A673 (cell line): ENCODE data around the gene CLDN18. TPM values are rescaled to one million over a fixed set of nuclear protein-coding genes. Genes with fewer than 3 reads are reported as not detected.

Experiments used
- BruUV-seq: library from RNA; stranded (reverse); fragments of 400-500 nt; replicated peaks from 2 replicates; lab custom pipeline; 2021; lab: Mats Ljungman, UMichigan
- CTCF ChIA-PET: fragments of 300-600 bp; sonication (Branson Sonifier 250); formaldehyde crosslinking; loops from one replicate; lab custom pipeline; 2022; ENCODE audit warnings: antibody characterized with exemption; lab: Charles Lee
- POLR2A ChIA-PET: fragments of 300-600 bp; sonication (Branson Sonifier 250); formaldehyde crosslinking; loops from one replicate; lab custom pipeline; 2022; ENCODE audit warnings: antibody characterized with exemption; ENCODE audit not compliant: low non-redundant PET; lab: Charles Lee
- DNase-seq: peaks from one replicate; pipeline ENCODE4 v3.0.0-alpha.2; 2015; ENCODE audit warnings: low spot score
- H3K27ac ChIP-seq: fragments of 200-600 bp; sonication (generic); 2 replicates; pipeline ENCODE4 v1.5.1; 2016; ENCODE audit warnings: mixed run types, low read depth, mild to moderate bottlenecking, mixed read lengths, antibody characterized with exemption, low read length; ENCODE audit not compliant: poor library complexity, severe bottlenecking
- H3K27me3 ChIP-seq: fragments of 200-600 bp; sonication (generic); replicated peaks from 2 replicates; pipeline ENCODE4 v1.6.1; 2017; ENCODE audit warnings: mixed run types, low read depth, mild to moderate bottlenecking, mixed read lengths, antibody characterized with exemption, low read length; ENCODE audit not compliant: insufficient read depth, poor library complexity
- H3K36me3 ChIP-seq: fragments of 200-600 bp; sonication (generic); 2 replicates; pipeline ENCODE4 v1.6.1; 2016; ENCODE audit warnings: mixed run types, mild to moderate bottlenecking, mixed read lengths, antibody characterized with exemption, low read length; ENCODE audit not compliant: insufficient read depth, poor library complexity, severe bottlenecking
- H3K4me1 ChIP-seq: fragments of 200-600 bp; sonication (generic); 2 replicates; pipeline ENCODE4 v1.6.1; 2017; ENCODE audit warnings: mixed run types, mild to moderate bottlenecking, mixed read lengths, antibody characterized with exemption, low read length; ENCODE audit not compliant: insufficient read depth, poor library complexity, severe bottlenecking
- H3K4me3 ChIP-seq: fragments of 200-600 bp; sonication (generic); 2 replicates; pipeline ENCODE4 v1.5.1; 2016; ENCODE audit warnings: low read depth, mixed run types, mild to moderate bottlenecking, mixed read lengths, low read length; ENCODE audit not compliant: poor library complexity, severe bottlenecking
- H3K9me3 ChIP-seq: fragments of 200-600 bp; sonication (generic); 2 replicates; pipeline ENCODE4 v1.6.1; 2016; ENCODE audit warnings: mixed run types, low read depth, mild to moderate bottlenecking, mixed read lengths, antibody characterized with exemption, low read length; ENCODE audit not compliant: poor library complexity, severe bottlenecking
- EZH2 ChIP-seq: fragments of 200-600 bp; sonication (generic); IDR thresholded peaks from 2 replicates; pipeline ENCODE4 v1.6.1; 2017; ENCODE audit warnings: borderline replicate concordance, low read depth, mild to moderate bottlenecking, mixed read lengths, antibody characterized with exemption, low read length; ENCODE audit not compliant: poor library complexity, severe bottlenecking
- intact Hi-C: fragments of 100-400 bp; cut with micrococcal nuclease; formaldehyde crosslinking; loops from one replicate; pipeline ENCODE4 v1.10.0; 2022; ENCODE audit not compliant: unreplicated experiment
- total RNA-seq: library from RNA; stranded (reverse); gene quantifications from 2 replicates; pipeline ENCODE4 v1.2.3, GENCODE V29; 2021
- TF ChIP-seq, protein P1 (sequence below): fragments of 300-800, 200-600 bp; sonication (generic); conservative IDR thresholded peaks from 2 replicates; pipeline ENCODE4 v1.5.1; 2017; ENCODE audit warnings: low read depth, mild to moderate bottlenecking, antibody characterized with exemption, low read length, moderate library complexity, mixed read lengths

Gene CLDN18
- total RNA-seq, 1 experiment from 2014 or later: not detected

DNA sequence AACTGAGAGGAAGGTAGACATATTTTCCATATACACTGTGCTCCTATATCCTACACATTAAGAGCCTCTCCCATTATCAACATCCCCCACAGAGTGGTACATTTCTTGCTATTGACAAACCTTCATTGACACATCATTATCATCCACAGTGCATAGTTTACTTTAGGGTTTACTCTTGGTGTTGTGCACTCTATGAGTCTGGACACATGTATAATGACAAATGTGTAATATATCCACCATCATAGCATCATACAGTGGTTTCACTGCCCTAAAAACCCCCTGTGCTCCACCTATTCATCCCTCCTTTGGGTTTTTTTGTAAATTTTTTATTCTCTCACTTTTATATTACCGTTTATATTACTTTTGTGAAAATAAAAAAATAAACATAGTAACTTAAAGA lies 22.2 kb upstream of the CLDN18 start:
- no peak for DNase-seq
- Histone ChIP-seq H3K4me3 (no peak overlapping the region), H3K27ac (no peak overlapping the region), H3K27me3 (no peaks in the 10 kb centered on the region), H3K36me3 (no peaks in the 10 kb centered on the region), H3K9me3 (no peaks in the 10 kb centered on the region), H3K4me1 (no peaks in the 10 kb centered on the region)
- no TSS peak for BruUV-seq
- intact Hi-C loops: no loop called here
- ChIA-PET CTCF (no interaction called here), POLR2A (no interaction called here)
- TF ChIP-seq EZH2: no peak
- TF ChIP-seq, protein P1, sequence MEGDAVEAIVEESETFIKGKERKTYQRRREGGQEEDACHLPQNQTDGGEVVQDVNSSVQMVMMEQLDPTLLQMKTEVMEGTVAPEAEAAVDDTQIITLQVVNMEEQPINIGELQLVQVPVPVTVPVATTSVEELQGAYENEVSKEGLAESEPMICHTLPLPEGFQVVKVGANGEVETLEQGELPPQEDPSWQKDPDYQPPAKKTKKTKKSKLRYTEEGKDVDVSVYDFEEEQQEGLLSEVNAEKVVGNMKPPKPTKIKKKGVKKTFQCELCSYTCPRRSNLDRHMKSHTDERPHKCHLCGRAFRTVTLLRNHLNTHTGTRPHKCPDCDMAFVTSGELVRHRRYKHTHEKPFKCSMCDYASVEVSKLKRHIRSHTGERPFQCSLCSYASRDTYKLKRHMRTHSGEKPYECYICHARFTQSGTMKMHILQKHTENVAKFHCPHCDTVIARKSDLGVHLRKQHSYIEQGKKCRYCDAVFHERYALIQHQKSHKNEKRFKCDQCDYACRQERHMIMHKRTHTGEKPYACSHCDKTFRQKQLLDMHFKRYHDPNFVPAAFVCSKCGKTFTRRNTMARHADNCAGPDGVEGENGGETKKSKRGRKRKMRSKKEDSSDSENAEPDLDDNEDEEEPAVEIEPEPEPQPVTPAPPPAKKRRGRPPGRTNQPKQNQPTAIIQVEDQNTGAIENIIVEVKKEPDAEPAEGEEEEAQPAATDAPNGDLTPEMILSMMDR: no peak

DNA sequence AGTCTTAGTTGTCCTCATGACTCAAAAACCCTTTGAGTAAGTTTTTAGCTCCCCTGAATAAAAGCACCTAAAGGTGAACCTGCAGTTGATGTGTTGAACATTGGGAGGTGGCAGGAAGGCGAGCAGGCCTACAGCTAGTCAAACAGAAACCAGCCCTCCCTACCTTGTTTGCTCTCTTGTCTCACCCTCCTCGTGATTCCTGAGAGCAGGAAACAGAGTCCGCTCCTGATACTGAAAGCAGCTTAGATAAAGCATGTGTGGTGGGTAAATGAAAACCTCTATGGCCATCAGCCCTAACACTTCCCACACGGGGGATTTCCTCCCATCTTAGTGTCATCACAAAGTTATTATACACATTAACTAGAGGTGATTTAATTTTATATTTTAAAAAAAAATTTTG lies 21.8 kb upstream of the CLDN18 start:
- POLR2A ChIA-PET: no interaction called here
- intact Hi-C loops: no loop called here

DNA sequence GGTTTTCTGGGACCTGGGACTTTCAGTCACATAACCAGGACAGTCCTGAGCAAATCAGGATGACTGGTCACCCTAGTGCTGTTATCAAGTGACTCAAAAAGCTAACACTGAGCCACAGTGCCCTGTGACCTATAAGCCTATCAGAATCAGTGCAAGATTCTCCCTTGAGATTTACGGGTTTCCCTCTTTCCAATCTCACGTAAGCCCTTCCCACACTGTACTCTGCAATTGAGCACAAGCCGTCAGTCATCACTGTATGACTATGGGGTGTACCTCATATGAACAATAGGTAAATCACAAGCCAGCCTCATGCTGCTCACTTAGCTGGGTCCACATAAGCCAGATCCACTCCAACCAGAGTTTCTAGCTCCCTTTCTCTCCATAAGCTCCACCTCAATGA lies 21.0 kb upstream of the CLDN18 start:
- Histone ChIP-seq H3K27ac (no peak overlapping the region), H3K9me3 (peaks cover 5% of the 10 kb centered on the region), H3K36me3 (no peaks in the 10 kb centered on the region), H3K4me3 (no peak overlapping the region), H3K4me1 (no peaks in the 10 kb centered on the region), H3K27me3 (no peaks in the 10 kb centered on the region)
- DNase-seq: no peak
- ChIA-PET POLR2A (interaction anchor here (0.6 kb wide), 1 partner anchor 31 kb away, joined by 3 read pairs; no protein-coding TSS in a partner anchor), CTCF (no interaction called here)
- no peak for TF ChIP-seq EZH2
- TF ChIP-seq, protein P1: no peak
- intact Hi-C loops: no loop called here
- BruUV-seq: no TSS peak

More for the DNA sequence above, 21.8 kb upstream of the CLDN18 start:
- H3K9me3 ChIP-seq: no peaks in the 10 kb centered on the region
- H3K4me1 ChIP-seq: no peaks in the 10 kb centered on the region
- no peak for DNase-seq
- no peaks in the 10 kb centered on the region for H3K27me3 ChIP-seq
- no TSS peak for BruUV-seq
- CTCF ChIA-PET: no interaction called here
- no peaks in the 10 kb centered on the region for H3K36me3 ChIP-seq
- no peak overlapping the region for H3K4me3 ChIP-seq
- TF ChIP-seq, protein P1: no peak
- no peak for TF ChIP-seq EZH2
- no peak overlapping the region for H3K27ac ChIP-seq
